ENCODE results near the gene ARHGEF40. TPM values are rescaled to one million over a fixed set of nuclear protein-coding genes. Genes with fewer than 3 reads are reported as not detected.

Gene ARHGEF40
- total RNA-seq, 4 donors from 2014 or later, result 32.3 to 109 (median 46.9) TPM

DNA sequence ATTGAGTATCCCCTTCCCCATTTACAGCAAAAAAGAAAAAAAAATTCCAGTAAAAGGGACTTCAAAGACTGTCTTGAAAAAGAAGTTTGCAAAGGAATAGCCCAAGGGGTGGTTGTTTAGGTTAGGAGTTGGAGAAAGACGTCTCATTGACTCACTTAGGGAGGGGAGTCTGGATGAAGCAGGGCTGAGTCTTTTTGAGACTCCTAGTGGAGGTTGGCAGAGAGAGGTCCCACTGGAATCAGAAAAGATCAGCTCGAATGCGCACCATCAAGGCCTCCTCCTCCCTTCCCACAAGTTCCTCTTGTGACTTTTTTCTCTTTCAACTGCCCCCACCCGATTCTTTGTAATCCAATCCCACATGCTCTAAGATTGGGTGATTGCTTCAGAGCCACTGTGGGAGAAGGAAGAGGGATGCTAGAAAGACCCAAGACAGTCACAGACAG, 1.9 kb downstream of the ARHGEF40 start:
- no peak for TF ChIP-seq CTCF (IDR thresholded peaks at IDR 0.05; ENCODE audit: low read depth)

DNA sequence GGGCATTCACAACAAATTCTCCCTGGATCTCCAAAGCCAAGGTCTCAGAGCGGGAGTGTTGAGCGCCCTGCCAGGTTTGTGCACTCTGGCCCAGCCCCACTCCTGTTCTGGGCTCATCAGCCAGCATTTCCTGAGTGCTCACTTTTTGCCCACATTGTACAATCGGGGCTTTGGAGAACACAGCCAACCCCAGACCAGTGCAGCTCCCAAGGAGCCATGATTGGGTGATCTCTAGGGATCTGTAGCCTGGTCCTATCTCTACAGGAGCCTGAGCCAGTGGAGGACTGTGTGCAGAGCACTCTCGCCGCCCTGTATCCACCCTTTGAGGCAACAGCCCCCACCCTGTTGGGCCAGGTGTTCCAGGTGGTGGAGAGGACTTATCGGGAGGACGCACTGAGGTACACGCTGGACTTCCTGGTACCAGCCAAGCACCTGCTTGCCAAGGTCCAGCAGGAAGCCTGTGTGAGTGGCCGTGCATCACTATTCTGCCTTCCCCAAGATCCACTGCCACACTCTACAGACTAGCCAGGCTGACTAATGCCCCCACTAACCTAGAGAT, 2.8 kb downstream of the ARHGEF40 start:
- TF ChIP-seq CTCF (IDR thresholded peaks at IDR 0.05; ENCODE audit: low read depth), result no peak

- no peak for TF ChIP-seq CTCF (IDR thresholded peaks at IDR 0.05; ENCODE audit: low read depth)
These were observed 3.8 kb downstream of the ARHGEF40 start for GRCh38 chr14:21073921-21074320.

GRCh38 chr14:21074398-21075272, 4.5 kb downstream of the ARHGEF40 start:
- no peak for TF ChIP-seq CTCF (IDR thresholded peaks at IDR 0.05; ENCODE audit: low read depth)

GRCh38 chr14:21075719-21076437, 5.8 kb downstream of the ARHGEF40 start:
- TF ChIP-seq CTCF (IDR thresholded peaks at IDR 0.05; ENCODE audit: low read depth), result no peak

- TF ChIP-seq CTCF (IDR thresholded peaks at IDR 0.05; ENCODE audit: low read depth), result no peak
These were observed 7.6 kb downstream of the ARHGEF40 start for GRCh38 chr14:21077672-21078071.

DNA sequence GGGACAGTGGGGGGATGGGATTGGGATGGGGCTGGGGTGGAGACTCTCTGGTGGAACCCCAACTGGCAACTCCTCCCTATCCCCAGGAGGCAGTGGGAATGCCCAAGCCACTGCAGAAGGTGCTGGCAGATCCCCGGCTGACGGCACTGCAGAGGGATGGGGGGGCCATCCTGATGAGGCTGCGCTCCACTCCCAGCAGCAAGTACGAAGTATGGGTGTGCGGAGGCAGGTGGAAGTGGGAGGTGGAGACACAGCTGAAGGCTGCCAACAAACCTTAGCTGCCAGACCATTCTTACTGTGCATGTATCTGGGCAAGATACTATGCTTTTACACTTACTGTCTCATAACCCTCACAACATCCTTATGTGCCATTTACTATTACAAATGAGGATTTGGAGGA, 8.2 kb downstream of the ARHGEF40 start:
- no peak for TF ChIP-seq CTCF (IDR thresholded peaks at IDR 0.05; ENCODE audit: low read depth)

Measured in subcutaneous adipose tissue (tissue), 4 donors.